Measurements from ENCODE around the gene NID1. TPM values are rescaled to one million over a fixed set of nuclear protein-coding genes. Genes with fewer than 3 reads are reported as not detected.
"Not testable (repeated sequence)": the region's sequence is repeated elsewhere in the genome, so short reads cannot be mapped to it uniquely, and the experiment has no call there.

Gene NID1
- total and polyA plus RNA-seq, 4 donors = 15.4 to 151 (median 45.1) TPM

DNA sequence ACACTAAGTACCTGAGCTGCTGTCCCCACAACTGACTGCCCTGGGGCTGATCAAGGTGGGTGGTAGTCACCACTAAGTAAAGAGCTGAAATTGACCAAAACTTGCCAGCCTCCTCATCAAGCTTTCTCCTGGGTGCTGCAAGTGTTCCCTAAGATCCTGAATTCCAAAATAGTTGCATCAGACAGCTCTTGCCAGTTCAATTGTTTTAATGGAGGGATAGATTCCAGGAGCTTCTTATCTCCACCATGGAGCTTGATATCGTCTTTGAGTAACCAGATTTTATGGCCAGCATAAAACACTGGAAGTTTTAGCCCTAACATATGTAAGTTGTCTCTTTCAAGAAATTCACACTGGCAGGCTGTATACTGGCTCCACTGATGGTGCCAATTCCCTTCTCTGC, 90.3 kb downstream of the NID1 start:
- H3K27ac ChIP-seq (ENCODE audit: low read depth in 1 of 2, low read length in 1 of 2) = no peak overlapping the region
- H3K36me3 ChIP-seq (ENCODE audit: control insufficient read depth in 4 of 4, insufficient read depth in 4 of 4, low read length in 4 of 4) = peaks cover 9 to 37% (median 33%) of the 10 kb centered on the region in 4 donors
- TF ChIP-seq, protein P1, sequence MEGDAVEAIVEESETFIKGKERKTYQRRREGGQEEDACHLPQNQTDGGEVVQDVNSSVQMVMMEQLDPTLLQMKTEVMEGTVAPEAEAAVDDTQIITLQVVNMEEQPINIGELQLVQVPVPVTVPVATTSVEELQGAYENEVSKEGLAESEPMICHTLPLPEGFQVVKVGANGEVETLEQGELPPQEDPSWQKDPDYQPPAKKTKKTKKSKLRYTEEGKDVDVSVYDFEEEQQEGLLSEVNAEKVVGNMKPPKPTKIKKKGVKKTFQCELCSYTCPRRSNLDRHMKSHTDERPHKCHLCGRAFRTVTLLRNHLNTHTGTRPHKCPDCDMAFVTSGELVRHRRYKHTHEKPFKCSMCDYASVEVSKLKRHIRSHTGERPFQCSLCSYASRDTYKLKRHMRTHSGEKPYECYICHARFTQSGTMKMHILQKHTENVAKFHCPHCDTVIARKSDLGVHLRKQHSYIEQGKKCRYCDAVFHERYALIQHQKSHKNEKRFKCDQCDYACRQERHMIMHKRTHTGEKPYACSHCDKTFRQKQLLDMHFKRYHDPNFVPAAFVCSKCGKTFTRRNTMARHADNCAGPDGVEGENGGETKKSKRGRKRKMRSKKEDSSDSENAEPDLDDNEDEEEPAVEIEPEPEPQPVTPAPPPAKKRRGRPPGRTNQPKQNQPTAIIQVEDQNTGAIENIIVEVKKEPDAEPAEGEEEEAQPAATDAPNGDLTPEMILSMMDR (IDR thresholded peaks at IDR 0.05; ENCODE audit: control extremely low read depth, extremely low read depth) = no peak
- 70 to 85% methylated on average over 1 of the region's 1 CpG for WGBS, 2 donors
- no peaks in the 10 kb centered on the region for H3K27me3 ChIP-seq (ENCODE audit: control insufficient read depth in 3 of 3, insufficient read depth in 3 of 3, low read length in 2 of 3)
- H3K4me3 ChIP-seq = no peak overlapping the region
- H3K9me3 ChIP-seq (ENCODE audit: control insufficient read depth in 4 of 4, insufficient read depth in 3 of 4, low read length in 3 of 4) = peaks cover 0 to 15% (median 6%) of the 10 kb centered on the region in 4 donors
- peak overlapping the region in 1 of 2 donors; percentile 8 for H3K9ac ChIP-seq (ENCODE audit: insufficient read depth in 1 of 2, low read length in 2 of 2)
- H3K4me1 ChIP-seq (ENCODE audit: control insufficient read depth in 5 of 5, insufficient read depth in 5 of 5, low read length in 5 of 5) = peaks cover 0 to 11% (median 2%) of the 10 kb centered on the region in 5 donors
- peak in 2 of 3 donors; percentile 49 to 60 for DNase-seq
- ATAC-seq (ENCODE audit: insufficient read depth, low FRiP score) = no peak

DNA sequence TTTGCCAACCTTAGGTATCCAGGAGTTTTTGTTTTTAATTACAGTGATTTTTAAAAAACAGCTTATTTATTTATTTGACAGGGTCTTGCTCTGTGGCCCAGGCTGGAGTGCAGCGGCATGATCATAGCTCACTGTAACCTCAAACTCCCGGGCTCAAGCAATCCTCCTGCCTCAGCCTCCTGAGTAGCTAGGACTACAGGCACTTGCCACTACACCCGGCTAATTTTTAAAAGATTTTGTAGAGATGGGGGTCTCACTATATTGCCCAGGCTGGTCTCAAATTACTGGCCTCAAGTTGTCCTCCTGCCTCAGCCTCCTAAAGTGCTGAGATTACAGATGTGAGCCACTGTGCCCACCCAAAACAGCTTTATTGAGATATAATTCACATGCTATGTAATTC, 92.2 kb downstream of the NID1 start:
- H3K27ac ChIP-seq (ENCODE audit: low read depth in 1 of 2, low read length in 1 of 2) = peak overlapping the region in 1 of 2 donors; percentile 92
- DNase-seq; H3K9me3 ChIP-seq (ENCODE audit: control insufficient read depth in 4 of 4, insufficient read depth in 3 of 4, low read length in 3 of 4); ATAC-seq (ENCODE audit: insufficient read depth, low FRiP score); H3K9ac ChIP-seq (ENCODE audit: insufficient read depth in 1 of 2, low read length in 2 of 2); H3K4me3 ChIP-seq; H3K27me3 ChIP-seq (ENCODE audit: control insufficient read depth in 3 of 3, insufficient read depth in 3 of 3, low read length in 2 of 3): not testable (repeated sequence)
- peaks cover 2 to 18% (median 15%) of the 10 kb centered on the region in 4 donors for H3K36me3 ChIP-seq (ENCODE audit: control insufficient read depth in 4 of 4, insufficient read depth in 4 of 4, low read length in 4 of 4)
- H3K4me1 ChIP-seq (ENCODE audit: control insufficient read depth in 5 of 5, insufficient read depth in 5 of 5, low read length in 5 of 5) = peaks cover 0 to 11% (median 2%) of the 10 kb centered on the region in 5 donors
- WGBS, 2 donors = 89 to 90% methylated on average over 3 of the region's 3 CpGs

DNA sequence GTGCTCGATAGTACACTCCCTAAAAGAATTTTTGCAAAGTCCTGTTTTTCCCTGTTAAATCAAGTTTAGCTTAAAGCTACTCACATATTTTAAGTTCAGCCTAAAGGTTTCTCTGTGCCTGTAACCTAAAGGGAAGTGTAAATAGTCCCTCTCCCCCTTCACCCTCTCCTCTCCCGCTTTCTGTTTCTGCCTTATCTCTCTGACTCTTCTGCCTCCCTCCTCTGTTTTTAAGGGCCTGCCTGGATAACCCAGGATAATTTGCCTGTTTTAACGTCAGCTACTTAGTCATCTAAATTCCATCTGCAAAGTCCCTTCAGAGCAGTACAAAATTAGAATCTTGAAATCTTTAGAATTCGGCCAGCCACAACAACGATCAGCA, 92.6 kb downstream of the NID1 start:
- WGBS, 2 donors = 34 to 44% methylated on average over 5 of the region's 5 CpGs
- TF ChIP-seq, protein P1 (IDR thresholded peaks at IDR 0.05; ENCODE audit: control extremely low read depth, extremely low read depth) = no peak
- Histone ChIP-seq H3K4me1 (ENCODE audit: control insufficient read depth in 5 of 5, insufficient read depth in 5 of 5, low read length in 5 of 5) (peaks cover 0 to 11% (median 2%) of the 10 kb centered on the region in 5 donors), H3K27ac (ENCODE audit: low read depth in 1 of 2, low read length in 1 of 2) (peak overlapping the region; percentile 90 to 92), H3K9ac (ENCODE audit: insufficient read depth in 1 of 2, low read length in 2 of 2) (peak overlapping the region in 1 of 2 donors; percentile 87), H3K27me3 (ENCODE audit: control insufficient read depth in 3 of 3, insufficient read depth in 3 of 3, low read length in 2 of 3) (no peaks in the 10 kb centered on the region), H3K9me3 (ENCODE audit: control insufficient read depth in 4 of 4, insufficient read depth in 3 of 4, low read length in 3 of 4) (peaks cover 0 to 2% (median 0%) of the 10 kb centered on the region in 4 donors), H3K4me3 (no peak overlapping the region), H3K36me3 (ENCODE audit: control insufficient read depth in 4 of 4, insufficient read depth in 4 of 4, low read length in 4 of 4) (peaks cover 2 to 14% (median 11%) of the 10 kb centered on the region in 4 donors)
- ATAC-seq (ENCODE audit: insufficient read depth, low FRiP score) (peak; percentile 33), DNase-seq (no peak)

DNA sequence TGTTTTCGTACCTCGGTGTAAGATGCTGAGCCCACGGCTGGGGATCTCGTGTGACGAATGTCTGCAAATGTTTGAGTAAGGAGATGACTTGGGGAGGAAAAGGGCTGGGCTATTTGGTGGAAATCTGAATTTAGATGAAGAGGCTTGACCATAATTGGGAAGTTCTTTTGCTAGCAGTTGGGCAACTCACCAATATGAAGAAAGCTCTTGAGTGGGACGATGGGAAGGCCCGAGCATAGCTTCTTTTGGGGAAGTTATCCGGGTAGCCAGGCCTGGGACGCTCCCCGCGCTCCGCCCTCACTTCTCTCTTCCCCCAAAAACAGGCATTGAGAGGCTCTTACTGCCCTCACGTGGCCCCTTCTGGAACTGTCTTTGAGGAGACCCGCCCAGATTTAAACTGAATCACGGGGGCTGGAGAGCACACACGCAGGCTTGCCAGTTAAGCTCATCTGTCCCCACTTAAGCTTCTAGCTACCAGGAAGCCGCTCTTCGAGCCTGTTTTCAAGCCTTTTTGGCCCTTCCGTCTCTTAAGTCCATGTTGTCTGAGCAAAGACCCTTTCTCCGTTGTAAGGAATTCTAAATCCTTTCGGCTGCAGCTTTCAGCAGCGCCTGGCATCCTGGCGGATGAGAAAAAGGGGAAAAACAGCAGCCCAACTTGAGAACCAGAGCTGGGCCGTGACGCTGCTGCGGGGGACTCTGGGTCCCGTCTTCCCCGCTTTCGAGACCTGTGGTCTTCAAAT, 93.1 kb downstream of the NID1 start:
- Histone ChIP-seq H3K9ac (ENCODE audit: insufficient read depth in 1 of 2, low read length in 2 of 2) (peak overlapping the region in 1 of 2 donors; percentile 87), H3K27ac (ENCODE audit: low read depth in 1 of 2, low read length in 1 of 2) (peak overlapping the region; percentile 90 to 92), H3K36me3 (ENCODE audit: control insufficient read depth in 4 of 4, insufficient read depth in 4 of 4, low read length in 4 of 4) (peaks cover 2 to 9% (median 6%) of the 10 kb centered on the region in 4 donors), H3K9me3 (ENCODE audit: control insufficient read depth in 4 of 4, insufficient read depth in 3 of 4, low read length in 3 of 4) (no peaks in the 10 kb centered on the region), H3K4me3 (no peak overlapping the region), H3K4me1 (ENCODE audit: control insufficient read depth in 5 of 5, insufficient read depth in 5 of 5, low read length in 5 of 5) (peaks cover 0 to 11% (median 1%) of the 10 kb centered on the region in 5 donors), H3K27me3 (ENCODE audit: control insufficient read depth in 3 of 3, insufficient read depth in 3 of 3, low read length in 2 of 3) (no peaks in the 10 kb centered on the region)
- ATAC-seq (ENCODE audit: insufficient read depth, low FRiP score) (peak; percentile 98), DNase-seq (peak; percentile 95 to 98 (median 97))
- TF ChIP-seq, protein P1 (IDR thresholded peaks at IDR 0.05; ENCODE audit: control extremely low read depth, extremely low read depth) = peak; percentile 74
- WGBS, 2 donors = 5 to 7% methylated on average over 29 of the region's 29 CpGs

Measured in lung (tissue), 12 donors.